DMS53 treated with DMSO at 0.1 percent for 48 hours (cell line): ENCODE data around the gene FAM217A.
A peak's percentile ranks its signal among the peaks of the same experiment; 100 is the strongest.

Experiments used
- DNase-seq: peaks from one replicate; lab custom pipeline; 2025; ENCODE audit not compliant: unreplicated experiment; lab: John Stamatoyannopoulos, UW

FAM217A gene

GRCh38 chr6:4021854-4022695, 56.9 kb downstream of the FAM217A start:
- no peak for DNase-seq

- DNase-seq = peak; percentile 96
Observed at GRCh38 chr6:4021133-4021853, 57.6 kb downstream of the FAM217A start.

- no peak for DNase-seq
Observed at GRCh38 chr6:4020822-4021132, 58.2 kb downstream of the FAM217A start.

- DNase-seq = no peak
Observed at GRCh38 chr6:4018924-4019236, 60.1 kb downstream of the FAM217A start.
